GM19468 (cell line): ENCODE data around the gene TENM4.
"Not testable (repeated sequence)": the region's sequence is repeated elsewhere in the genome, so short reads cannot be mapped to it uniquely, and the experiment has no call there.

Experiments used
- ATAC-seq: cut with Tn5 transposase; IDR thresholded peaks from one replicate; pipeline ENCODE4 v1.9.1; 2021; ENCODE audit warnings: mild to moderate bottlenecking, moderate library complexity, moderate number of reproducible peaks; ENCODE audit not compliant: unreplicated experiment; ENCODE audit errors: extremely low read depth

Gene TENM4

GRCh38 chr11:79229047-79229446 is 211.8 kb downstream of the TENM4 start:
- no peak for ATAC-seq

DNA sequence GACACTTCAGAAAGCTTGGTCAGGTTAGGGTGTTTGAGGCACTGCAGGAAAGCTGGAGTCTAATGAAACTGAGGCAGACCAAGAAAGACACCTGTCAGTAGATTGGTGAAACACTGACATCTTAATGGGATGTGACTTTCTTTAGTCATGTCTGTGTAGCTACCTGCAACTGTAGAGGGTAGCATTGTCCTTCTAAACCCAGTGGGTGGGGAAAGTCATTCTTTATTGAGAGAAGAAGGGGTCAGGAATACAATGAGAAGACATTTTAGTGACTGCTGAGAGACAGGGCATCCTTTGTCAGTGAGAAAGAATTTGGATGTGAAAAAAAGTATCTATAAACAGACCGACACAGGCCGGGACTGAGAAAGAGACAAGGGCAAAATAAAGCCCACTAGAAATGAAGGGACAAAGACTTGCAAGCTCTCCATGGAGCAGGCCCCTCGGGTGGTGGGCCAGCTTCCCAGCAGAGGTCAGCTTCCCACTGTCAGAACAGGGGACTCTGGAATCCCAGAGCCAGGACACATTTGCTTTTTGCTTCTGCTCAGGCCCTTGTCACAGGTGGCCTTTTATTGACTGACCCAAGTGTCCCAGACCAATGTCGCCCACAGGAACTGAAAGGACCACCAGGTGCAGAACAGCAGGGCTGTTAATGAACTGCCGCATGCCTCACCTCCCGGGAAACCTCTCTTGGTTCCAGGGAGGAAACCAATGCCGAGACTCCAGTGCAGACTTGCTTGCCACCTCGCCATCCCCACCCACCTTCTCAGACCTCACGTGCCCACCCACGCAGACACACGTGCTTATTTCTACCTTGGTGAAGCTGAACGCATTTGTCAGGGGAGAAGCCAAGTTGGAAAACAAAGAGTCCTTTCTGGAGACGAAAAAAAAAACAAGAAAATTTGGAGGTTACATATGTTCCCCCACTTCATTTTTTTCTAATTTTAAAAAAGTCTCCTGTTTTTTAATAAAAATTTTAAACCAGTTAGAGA is 212.8 kb downstream of the TENM4 start:
- ATAC-seq = no peak

- no peak for ATAC-seq
Observed at GRCh38 chr11:79227308-79227707, 213.5 kb downstream of the TENM4 start.

DNA sequence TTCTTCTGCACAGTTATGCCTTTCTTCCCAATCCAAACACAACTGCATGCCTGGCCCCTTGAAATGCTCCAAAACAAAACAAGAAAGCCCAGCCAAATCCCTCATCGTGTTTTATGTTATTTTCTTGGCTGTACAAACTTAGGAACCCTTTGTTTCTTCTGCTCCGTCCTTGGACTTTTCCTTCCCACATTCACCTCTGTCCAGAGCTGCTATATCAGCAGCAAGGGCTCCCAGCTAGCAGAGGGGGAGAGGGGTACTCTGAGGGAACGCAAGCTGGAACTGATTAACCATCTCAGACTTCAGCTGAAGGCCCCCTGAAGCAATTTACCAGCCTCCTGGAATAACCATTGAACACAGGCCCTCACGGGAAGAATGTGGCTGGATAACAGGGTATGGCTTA is 214.7 kb downstream of the TENM4 start:
- ATAC-seq = no peak

- not testable (repeated sequence) for ATAC-seq
Observed at GRCh38 chr11:79222163-79222562, 218.7 kb downstream of the TENM4 start.

DNA sequence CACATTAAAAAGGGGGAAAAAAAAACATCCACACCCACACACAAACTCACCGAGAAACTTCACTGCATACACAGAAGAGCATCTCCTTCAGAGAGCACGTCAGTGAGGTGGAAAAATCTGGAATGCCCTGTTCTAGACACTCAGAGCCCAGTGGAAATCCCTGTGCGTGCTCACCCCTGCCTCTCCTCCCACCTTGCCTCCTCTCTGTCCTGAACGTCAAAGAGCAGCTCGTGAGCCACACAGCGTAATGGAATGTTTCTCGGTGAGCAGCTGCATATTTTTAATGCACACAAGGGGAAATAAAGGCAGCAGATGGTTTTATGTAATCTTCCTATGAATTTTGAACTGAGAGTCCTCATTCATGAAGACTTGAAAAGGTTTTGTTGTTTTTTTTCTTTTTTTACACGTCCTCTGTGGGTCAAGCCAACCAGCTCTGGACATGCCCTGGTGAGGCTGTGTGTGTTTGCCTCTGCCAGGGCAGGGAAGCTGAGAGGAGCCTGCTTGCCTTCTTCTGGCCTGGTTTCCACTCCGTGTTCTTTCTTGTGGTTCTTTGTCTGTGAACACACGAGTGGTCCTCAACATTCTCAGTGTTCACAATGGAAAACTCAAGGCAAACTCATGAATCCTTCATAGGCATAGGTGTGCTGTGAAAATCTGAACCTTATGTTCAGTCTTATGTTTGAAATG is 219.2 kb downstream of the TENM4 start:
- ATAC-seq = no peak

DNA sequence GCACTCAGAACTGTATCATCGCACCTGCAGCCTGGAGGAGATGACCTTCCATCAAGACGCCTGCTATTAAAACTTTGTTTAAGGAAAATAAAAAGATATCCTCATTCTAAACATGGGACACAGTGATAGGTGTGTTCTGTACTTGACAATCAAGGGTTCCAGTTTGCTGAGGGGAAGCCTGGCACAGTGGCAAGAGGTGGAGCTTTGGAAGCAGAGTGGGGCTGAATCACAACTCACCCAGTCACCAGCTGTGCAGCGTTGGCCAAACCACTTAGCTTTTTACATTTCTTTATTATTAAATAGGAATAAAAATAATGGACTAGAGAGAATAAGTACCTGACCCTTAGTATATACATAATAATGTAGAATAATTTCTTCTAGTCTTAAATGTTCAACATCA is 220.7 kb downstream of the TENM4 start:
- no peak for ATAC-seq

DNA sequence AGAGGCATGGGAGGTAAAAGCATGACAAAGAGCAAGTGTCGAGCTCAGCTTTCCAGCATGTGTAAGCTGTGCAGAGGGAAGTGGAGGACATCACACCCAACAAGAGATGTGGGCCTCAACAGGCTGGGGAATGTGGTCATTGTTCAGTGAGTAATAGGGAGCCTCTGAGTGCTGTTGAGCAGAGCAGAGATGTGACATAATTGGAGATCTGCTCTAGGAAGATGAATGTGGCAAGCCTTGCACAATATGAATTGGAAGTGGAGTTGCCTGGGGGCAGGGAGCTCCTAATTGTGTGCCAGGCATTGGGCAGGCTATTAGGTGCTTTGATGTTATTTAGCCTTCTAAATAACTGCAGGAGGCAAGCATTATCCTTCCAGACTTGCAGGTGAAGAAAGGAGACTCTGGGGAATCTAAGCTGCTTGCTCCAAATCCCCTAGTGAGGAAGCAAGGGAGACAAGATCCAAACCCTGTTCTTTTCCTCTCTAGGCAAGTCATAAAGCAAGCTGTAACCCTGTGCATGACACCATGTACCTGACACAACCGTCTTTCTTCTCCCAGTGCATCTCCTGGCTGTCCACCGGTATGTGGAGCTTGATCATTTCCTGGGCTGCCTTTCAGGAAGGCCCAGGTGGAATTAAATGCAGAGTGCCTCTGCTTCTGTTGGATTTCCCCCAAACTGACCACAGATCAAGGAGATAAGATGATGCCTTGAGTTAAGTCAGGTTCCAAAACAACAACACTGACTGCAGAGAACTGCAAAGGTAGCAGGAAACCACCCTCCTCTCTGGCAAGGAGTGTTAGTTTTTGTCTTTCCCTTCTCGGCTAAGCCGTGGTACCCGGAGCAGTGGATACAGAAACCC is 221.4 kb downstream of the TENM4 start:
- ATAC-seq = no peak

DNA sequence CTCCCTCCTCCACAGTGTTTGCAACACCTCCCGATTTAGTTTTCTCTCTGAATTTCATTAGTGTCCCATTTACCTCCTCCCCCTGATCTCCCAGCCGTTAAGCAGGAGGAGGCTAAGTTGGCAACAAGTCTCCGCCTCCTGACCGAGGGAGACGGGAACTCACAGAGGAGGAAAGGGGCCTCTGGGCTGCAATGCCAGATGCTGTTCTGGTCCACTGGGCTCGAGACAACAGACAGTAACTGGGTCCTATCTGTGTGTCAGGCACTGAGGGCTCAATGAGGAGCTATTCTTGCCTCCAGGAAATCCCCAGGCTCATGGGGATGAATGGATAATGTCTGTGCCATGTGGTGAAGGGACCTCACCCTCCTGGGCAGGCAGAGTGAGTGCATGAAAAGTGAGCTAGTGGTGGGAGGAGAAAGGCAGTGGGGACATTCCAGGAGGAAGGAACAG is 228.1 kb downstream of the TENM4 start:
- ATAC-seq = no peak

DNA sequence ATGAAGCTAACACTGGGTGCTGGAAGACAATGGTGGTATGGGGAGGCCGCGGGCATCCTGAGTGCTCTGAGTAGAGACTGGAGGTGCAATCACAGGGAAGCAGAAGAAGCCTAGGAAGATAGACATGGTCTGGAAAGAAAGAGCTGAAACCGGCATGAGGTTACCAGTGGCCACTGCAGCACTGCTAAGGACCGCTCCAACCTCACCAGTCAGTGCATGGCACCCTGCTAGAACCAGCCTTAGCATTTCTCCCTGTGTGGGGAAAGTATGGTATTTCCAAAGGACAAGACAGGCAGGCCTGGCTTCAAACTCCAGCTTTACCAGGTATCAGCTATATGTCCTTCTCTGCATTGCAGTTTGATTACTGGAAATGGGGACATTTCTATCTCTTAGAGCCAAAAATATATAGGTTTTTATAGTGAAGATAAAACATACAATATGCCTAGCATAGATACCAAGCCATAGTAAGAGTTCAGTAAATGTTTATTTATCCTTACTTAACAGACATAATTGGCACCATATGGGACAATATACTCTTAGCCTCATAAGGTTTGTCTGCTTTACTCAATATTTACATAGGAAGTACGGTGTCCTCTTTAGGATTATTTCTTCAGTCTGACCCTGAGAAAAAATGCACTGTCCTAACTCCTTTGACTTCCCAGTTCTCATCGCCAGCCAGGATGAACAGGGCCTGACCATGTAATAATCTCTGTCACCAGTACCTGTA is 231.1 kb downstream of the TENM4 start:
- ATAC-seq = no peak

DNA sequence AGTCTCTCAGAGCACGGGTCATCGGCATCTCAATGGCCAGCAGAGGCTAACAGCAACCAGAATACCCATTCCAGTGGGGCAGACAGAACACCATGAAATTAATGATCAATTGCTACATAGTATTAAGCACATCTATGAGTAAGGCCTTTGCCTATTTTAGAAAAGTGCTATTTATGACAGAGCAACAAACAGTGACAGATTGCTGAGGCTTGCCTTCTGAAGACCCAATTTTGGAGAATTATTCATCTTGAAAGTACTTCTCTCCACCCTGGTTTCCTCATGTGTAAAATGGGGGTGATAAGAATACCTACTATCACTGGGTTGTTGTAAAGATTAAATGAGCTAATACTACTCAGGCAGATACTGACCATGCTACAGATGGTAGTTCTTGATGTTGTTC is 232.7 kb downstream of the TENM4 start:
- ATAC-seq = peak; percentile 35

DNA sequence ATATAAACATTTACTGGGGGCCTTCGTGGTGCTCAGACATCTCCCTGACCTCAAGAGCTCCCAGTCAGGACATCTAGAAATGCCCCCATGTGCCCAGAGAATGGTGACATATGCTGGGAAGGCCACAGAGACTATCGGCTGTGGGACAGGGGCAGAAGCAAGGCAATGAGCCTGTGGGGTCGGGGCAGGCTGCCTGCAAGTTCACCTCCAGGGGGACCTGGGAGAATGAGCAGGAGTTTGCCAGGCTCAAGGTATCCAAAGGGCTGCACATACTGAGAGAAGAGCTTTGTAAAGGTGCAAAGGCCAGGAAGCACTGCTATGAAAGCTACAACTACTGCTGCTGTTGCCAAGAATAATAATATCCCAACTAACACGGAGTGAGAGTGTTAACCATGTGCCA is 233.9 kb downstream of the TENM4 start:
- no peak for ATAC-seq

DNA sequence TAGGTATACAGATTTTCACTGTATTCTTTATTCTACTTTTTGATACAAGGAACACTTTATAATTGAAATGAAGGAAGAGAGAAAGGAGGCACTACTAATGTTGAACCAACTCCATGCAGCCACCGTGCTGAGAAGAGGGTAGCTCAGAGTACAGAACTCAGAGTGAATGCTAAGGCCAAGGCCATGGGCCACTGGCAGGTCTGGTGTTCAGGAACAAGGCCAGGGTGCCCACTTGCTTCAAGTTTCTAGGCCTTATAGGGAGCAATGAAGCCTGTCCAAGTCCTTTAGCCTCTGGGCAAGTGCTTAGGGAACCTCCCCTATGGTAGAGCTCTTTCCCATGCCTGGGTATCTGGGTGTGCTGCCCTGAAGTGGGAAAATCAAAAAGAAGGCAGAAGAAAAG is 235.0 kb downstream of the TENM4 start:
- ATAC-seq = no peak

DNA sequence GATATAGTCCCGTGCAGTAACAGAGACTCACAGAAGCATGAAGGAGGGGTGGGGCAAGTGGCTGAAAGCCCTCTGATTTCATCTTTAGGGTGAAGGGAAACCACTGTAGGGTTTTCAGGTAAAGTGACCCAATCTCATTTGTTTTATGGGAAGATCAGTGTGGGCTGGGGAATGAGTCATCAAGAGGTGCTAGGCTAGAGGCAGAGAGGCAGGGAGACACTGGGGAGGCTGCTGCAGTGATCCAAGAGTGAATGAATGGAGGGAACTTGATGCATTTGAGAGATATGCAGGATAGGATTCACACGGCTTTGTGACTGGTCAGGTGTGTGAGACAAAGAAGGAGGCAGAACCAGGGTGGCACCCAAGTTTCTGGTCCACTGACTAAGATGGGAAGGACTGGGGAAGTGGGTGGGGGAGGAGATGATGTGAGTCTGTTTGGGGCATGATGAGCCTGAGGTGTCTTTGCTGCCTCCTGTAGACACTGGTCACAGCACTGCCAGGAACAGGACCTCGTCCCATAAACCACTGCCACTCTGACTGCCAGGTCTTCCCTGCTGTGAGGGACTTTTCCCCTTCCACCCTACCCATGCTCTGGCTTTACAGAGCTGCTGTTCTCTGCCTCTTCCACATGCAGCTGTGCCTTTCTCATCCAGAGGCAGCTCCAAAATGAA is 239.0 kb downstream of the TENM4 start:
- no peak for ATAC-seq

DNA sequence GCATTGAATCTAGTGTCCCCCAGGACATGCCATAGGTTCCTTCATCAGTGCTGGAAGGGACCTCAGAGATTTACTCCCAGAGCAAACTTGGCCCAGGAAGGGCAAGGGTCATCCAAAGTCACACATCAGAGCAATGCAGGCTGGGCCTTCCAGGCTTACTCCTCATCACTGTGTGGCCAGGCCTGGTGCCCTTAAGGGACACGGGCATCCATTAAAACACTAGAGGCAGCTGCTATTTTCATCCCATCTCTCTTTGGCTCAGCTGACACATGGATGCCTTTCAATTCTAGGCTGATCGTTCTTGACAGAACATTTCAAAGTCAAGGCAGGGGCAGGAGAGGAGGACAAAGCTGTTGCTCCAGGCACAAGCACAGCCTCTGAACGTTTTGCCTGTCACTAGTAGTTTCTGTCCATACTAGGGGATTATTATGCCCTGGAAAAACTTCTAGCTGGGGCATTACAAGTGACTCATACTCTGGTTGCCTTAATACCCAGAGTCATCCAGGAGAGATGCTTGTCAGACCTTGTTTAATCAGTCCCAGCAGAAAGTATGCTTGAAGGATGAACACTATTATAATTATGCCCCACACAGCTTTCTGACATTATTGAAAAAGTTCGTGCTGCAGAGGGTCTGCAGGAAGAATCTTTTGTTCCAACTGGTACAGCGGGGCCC is 240.3 kb downstream of the TENM4 start:
- ATAC-seq = no peak

DNA sequence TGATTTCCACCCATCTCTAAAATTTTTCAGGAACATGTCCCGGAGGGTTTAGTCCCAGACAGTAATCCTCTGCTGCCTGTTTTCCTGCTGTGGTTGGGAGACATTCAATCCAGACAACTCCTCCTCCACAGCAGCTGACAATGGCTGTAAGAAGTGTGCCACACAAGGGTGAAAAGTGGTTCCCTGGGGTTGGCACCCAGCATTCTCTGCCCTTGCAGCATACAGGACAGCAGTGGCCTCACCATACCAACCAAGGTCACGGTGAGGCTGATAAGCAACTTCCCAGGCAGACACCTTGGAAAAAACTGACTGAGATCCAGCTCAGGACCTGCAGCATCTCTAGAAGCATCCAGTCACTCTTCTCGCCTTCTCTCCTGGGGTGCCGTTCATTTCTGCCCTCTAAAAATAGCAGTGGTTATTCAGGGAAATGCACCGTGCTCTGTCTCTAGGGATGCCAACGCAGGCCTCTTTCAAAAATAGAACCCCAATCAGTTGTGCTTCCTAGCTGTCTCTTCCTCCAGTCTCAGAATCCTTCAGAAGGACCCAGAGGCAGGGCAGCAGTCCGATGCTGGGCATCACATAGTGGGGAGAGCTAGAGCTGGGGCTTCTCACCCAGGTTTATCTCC is 241.0 kb downstream of the TENM4 start:
- ATAC-seq = no peak

DNA sequence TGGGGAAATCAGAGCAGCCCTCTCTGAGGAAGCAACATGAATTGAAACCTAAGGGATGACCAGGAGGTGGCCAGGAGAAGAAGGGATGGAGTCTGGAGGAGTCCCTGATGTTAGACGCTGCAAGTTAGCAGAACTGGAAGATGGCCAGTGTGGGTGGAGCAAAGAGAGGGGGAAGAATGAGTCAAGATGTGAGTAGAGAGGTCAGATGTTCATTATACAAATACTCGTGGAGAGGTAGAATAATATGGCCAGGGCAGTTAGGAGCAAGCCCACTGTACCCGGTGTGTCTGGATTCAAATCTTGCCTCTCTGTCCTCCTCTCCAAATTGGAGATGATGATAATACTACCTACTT is 242.0 kb downstream of the TENM4 start:
- no peak for ATAC-seq

DNA sequence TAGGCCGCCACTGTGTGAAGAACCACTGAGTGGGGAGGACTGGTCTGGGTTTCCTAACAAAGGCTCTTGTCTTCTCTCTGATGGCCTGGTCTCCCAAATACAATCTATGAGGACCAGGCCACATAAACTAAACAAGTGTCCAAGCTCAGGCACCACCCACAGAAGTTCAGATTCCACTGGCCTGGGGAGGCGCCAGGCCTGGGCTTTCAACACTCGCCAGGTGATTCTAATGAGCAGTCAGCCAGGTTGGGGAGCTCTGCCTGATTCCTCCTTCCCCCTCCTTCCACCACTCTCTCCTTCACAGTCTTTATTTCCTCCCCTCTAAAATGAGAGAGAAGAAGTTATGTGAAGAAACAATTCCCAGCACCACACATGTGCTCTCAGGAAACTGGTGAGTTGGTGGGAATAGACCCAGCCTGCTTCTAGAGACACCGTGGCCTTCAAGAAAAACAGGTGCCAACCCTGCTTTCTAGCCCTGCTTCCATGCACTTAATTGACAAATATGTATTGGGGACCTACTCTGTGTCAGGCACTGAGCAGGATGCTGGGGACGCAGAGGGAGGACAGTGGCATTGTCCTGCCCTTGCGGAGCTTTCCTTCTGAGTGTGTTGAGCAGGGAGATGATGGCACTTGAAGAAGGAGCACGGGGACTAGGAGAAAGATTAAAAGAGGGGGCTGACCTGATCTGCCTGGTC is 242.5 kb downstream of the TENM4 start:
- ATAC-seq = no peak
